Glutamatergic neuron (in vitro differentiated cells): Measurements from ENCODE around the gene P2RY13. TPM values are rescaled to one million over a fixed set of nuclear protein-coding genes. Genes with fewer than 3 reads are reported as not detected.

Experiments
- DNase-seq: peaks from one replicate; pipeline ENCODE4 v3.0.0; 2022
- H3K27ac Mint-ChIP-seq: one replicate; pipeline ENCODE4 v1.8.0; 2020; ENCODE audit warnings: mild to moderate bottlenecking, mixed read lengths, inconsistent platforms; ENCODE audit not compliant: unreplicated experiment
- H3K27me3 Mint-ChIP-seq: one replicate; pipeline ENCODE4 v1.8.0; 2020; ENCODE audit warnings: mild to moderate bottlenecking, moderate library complexity, mixed read lengths, inconsistent platforms; ENCODE audit not compliant: unreplicated experiment
- H3K36me3 Mint-ChIP-seq: one replicate; pipeline ENCODE4 v1.8.0; 2020; ENCODE audit warnings: mild to moderate bottlenecking, mixed read lengths, inconsistent platforms; ENCODE audit not compliant: unreplicated experiment
- H3K4me1 Mint-ChIP-seq: one replicate; pipeline ENCODE4 v1.8.0; 2020; ENCODE audit warnings: mild to moderate bottlenecking, low read depth, mixed read lengths, inconsistent platforms; ENCODE audit not compliant: unreplicated experiment
- H3K4me3 Mint-ChIP-seq: one replicate; pipeline ENCODE4 v1.8.0; 2020; ENCODE audit warnings: mild to moderate bottlenecking, mixed read lengths, inconsistent platforms; ENCODE audit not compliant: unreplicated experiment
- H3K9me3 Mint-ChIP-seq: one replicate; pipeline ENCODE4 v1.8.0; 2020; ENCODE audit warnings: mild to moderate bottlenecking, moderate library complexity, mixed read lengths, inconsistent platforms; ENCODE audit not compliant: unreplicated experiment
- CTCF ChIP-seq: fragments of 200-600 bp; sonication (generic); IDR thresholded peaks from one replicate; pipeline ENCODE4 v1.5.0; 2021; ENCODE audit not compliant: partially characterized antibody, unreplicated experiment
- total RNA-seq: library from RNA; stranded (reverse); fragmentation: NEBNext Ultra II Directional; extraction: Animal tissue kit (Norgen Biotek cat#: 25700); gene quantifications from one replicate; pipeline ENCODE4 v1.2.1, GENCODE V29; 2021; ENCODE audit not compliant: unreplicated experiment

The P2RY13 gene
- total RNA-seq, 1 donor from 2014 or later, result not detected

- H3K4me1 Mint-ChIP-seq, result no peaks in the 10 kb centered on the region
- no peak for TF ChIP-seq CTCF
- H3K27me3 Mint-ChIP-seq, result peaks cover 2% of the 10 kb centered on the region
- H3K36me3 Mint-ChIP-seq, result no peaks in the 10 kb centered on the region
- H3K4me3 Mint-ChIP-seq, result no peak overlapping the region
- H3K9me3 Mint-ChIP-seq, result peaks cover 1% of the 10 kb centered on the region
- DNase-seq, result no peak
- no peak overlapping the region for H3K27ac Mint-ChIP-seq
Observed at GRCh38 chr3:151322511-151322910, 6.8 kb downstream of the P2RY13 start.

GRCh38 chr3:151321526-151321925 is 7.8 kb downstream of the P2RY13 start:
- no peak for DNase-seq
- H3K27ac Mint-ChIP-seq, result no peak overlapping the region
- no peaks in the 10 kb centered on the region for H3K36me3 Mint-ChIP-seq
- TF ChIP-seq CTCF, result no peak
- H3K4me3 Mint-ChIP-seq, result no peak overlapping the region
- H3K4me1 Mint-ChIP-seq, result no peaks in the 10 kb centered on the region
- peaks cover 1% of the 10 kb centered on the region for H3K9me3 Mint-ChIP-seq
- H3K27me3 Mint-ChIP-seq, result peaks cover 2% of the 10 kb centered on the region

GRCh38 chr3:151320131-151320530 is 9.2 kb downstream of the P2RY13 start:
- Mint-ChIP-seq H3K4me1 (no peaks in the 10 kb centered on the region), H3K27me3 (peaks cover 2% of the 10 kb centered on the region), H3K4me3 (no peak overlapping the region), H3K9me3 (peaks cover 1% of the 10 kb centered on the region), H3K27ac (peak overlapping the region; percentile 44), H3K36me3 (no peaks in the 10 kb centered on the region)
- TF ChIP-seq CTCF, result no peak
- DNase-seq, result no peak

DNA sequence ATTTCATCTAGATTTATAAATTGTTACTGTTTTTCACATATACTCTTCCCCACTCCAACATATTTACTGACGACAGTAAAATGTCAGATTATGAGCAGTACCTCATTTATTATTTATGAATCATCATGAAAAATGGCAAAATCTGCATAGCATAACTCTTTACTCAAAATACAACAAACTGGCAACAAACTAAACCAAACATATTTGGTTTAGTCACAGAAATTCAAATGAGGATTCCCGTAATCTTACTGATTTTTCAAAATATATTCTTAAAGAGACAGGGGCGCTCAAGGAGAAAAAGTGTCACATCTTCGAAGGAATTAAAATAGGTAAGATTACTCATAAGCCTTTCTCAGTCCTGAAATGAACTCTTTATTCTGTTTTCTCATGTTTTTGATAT is 9.7 kb downstream of the P2RY13 start:
- Mint-ChIP-seq H3K9me3 (peaks cover 1% of the 10 kb centered on the region), H3K4me3 (no peak overlapping the region), H3K27me3 (peaks cover 2% of the 10 kb centered on the region), H3K27ac (no peak overlapping the region), H3K4me1 (no peaks in the 10 kb centered on the region), H3K36me3 (no peaks in the 10 kb centered on the region)
- no peak for TF ChIP-seq CTCF
- no peak for DNase-seq

- H3K4me3 Mint-ChIP-seq, result no peak overlapping the region
- no peaks in the 10 kb centered on the region for H3K36me3 Mint-ChIP-seq
- DNase-seq, result no peak
- peaks cover 2% of the 10 kb centered on the region for H3K27me3 Mint-ChIP-seq
- H3K27ac Mint-ChIP-seq, result no peak overlapping the region
- no peak for TF ChIP-seq CTCF
- no peaks in the 10 kb centered on the region for H3K4me1 Mint-ChIP-seq
- peaks cover 1% of the 10 kb centered on the region for H3K9me3 Mint-ChIP-seq
Observed at GRCh38 chr3:151318991-151319390, 10.4 kb downstream of the P2RY13 start.
